Activated CD8-positive, alpha-beta memory T cell treated with anti-CD3 and anti-CD28 coated beads for 4 hours (primary cell): ENCODE measurements around the gene PINLYP.
"Not testable (repeated sequence)": the region's sequence is repeated elsewhere in the genome, so short reads cannot be mapped to it uniquely, and the experiment has no call there.

Source experiments
- DNase-seq, 2 donors: peaks; one replicate each; pipeline ENCODE4 v3.0.0-alpha.2; 2020; ENCODE audit warnings: low read depth in 2 of 2

The PINLYP gene

GRCh38 chr19:43582495-43582894 is 6.9 kb downstream of the PINLYP start:
- no peak for DNase-seq

DNA sequence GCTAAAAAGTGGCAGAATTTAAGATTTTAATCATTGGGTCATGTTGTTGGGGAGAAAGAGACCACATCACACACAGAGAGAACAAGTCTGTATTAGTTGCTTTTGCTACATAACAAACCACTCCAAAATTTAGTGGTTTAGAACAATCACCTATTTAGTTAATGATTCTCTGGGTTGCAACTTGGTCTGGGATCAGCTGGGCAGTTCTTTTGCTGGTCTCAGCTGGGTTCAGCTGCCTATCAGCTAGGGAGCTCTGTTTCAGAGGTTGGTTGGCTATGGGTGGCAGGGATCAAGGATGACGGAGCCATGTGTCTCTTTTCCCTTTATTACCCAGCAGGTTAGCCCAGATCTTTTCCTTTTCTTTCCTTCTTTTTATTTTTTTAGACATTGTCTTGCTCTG is 8.9 kb downstream of the PINLYP start:
- DNase-seq: no peak

DNA sequence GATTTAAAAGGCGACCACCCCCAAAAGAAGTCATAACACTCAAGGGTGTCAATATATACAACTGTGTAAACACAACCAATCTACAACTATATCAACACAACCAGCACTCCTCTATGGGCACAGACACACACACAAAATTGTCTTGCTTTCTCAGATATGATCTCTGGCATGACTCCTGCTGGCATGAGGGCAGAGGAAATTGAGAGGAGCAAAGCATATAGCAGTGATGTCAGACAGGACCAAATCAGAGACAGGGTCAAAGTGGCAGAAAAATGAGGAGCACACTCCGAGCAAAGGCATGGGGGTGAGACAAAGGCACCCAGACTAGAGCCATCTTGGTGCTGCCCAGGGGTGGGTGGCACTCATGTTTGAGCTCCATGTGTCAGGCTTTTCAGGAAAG is 10.7 kb downstream of the PINLYP start:
- no peak for DNase-seq

DNA sequence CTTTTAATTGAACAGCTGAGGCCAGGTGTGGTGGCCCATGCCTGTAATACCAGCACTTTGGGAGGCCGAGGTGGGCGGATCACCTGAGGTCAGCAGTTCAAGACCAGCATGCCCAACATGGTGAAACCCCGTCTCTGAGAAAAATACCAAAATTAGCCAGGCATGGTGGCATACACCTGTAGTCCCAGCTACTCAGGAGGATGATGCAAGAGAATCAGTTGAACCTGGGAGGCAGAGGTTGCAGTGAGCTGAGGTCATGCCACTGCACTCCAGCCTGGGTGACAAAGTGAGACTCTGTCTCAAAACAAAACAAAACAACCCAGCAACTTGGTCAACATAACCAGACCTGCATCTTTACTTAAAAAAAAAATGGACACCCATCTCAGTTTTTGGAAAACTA is 11.4 kb downstream of the PINLYP start:
- not testable (repeated sequence) for DNase-seq

- DNase-seq: no peak
These were observed 13.7 kb downstream of the PINLYP start for GRCh38 chr19:43589277-43589676.

GRCh38 chr19:43589678-43590077 is 14.1 kb downstream of the PINLYP start:
- no peak for DNase-seq

DNA sequence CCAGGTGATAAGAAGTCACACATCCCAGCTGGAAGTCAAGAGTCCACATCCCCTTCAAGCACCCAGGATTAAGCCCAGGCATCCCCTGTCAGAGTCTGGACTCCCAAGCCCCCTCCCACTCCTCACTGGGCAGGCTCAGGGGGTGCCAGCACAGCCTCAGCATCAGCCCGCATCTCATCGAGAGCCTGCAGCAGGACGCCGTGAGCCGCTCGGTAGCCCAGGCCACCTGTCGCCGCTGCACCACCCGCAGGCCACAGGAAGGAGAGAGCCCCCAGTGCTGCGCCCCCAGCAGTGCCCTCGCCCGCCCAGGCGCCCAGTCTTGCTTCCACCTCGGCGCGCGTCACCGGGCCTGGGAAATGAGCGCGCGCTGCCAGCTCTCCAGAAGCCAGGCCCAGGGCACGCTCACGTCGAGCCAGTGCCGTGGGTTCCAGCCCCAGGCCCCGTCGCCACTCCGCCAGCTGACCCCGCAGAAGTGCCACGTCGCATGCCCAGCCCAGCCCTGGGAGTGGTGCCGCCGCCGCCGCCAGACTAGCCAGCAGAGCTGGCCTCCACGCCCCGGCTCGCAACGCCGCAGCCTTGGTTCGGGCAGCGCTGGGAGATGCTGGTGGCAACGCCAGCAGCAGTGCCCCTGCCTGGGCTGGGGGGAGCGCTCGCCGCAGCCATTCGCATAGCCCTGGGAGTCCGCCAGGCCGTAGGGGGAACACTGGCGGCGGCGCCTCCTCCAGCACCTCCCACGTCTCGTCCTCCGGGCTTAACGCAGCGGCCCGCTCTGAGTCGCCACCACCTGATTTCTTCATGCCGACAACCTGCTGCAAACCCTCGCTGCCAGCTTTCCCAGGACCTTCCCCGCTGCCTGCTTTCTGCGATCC is 16.5 kb downstream of the PINLYP start:
- no peak for DNase-seq

GRCh38 chr19:43592800-43593350 is 17.3 kb downstream of the PINLYP start:
- no peak for DNase-seq

GRCh38 chr19:43594081-43594697 is 18.6 kb downstream of the PINLYP start:
- no peak for DNase-seq

DNA sequence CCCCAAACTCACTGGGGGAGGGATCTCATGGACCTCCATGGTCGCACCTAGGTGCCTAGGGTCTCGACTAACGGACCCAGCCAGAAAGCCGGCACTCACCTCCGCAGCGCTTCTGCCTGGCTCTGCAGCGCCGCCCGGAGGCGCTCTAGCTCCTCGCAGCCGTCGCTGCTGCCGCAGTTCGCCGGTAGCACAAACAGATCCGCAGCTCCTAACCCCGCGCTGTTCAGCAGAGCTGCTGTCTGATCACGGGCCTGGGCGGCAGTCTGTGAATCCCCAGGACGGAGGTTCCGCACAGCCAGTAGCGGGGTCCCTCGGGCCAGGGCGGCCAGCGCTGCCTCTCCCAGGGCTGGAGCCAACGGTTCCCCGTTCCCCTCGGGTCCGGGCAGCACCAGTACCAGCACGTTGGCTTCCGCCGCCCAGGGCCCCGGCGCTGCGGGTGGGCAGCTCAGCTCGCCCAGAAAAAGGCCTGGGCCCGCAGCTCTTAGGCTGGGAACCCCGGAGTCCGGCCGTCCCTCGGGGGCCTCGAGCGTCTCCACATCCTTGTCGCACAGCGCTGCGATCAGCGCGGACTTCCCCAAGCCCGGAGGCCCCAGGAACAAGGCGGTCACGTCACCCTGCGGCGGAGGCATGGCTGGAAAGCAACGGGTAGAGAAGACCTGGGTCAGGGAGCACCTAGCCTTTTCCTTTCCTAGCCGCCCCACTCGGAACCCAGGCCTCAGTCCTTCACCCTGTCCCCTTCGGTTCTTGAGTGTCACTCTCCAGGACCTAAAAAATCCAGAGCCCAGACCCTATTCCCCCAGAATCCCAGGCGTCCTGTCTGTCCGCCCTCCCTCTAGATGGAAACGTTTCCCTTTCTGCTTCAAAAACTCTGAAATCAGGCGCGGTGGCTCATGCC is 19.4 kb downstream of the PINLYP start:
- DNase-seq: peak in 1 of 2 donors; percentile 38

GRCh38 chr19:43595605-43595998 is 20.0 kb downstream of the PINLYP start:
- no peak for DNase-seq

GRCh38 chr19:43595999-43596841 is 20.6 kb downstream of the PINLYP start, which contains the start of the genes IRGQ and ZNF576:
Gene IRGQ (minus strand): TSS chr19:43596134. CDS start chr19:43595338, 796 bp downstream.
Gene ZNF576 (plus strand): TSS chr19:43596595. CDS start chr19:43597109, 514 bp downstream.
- DNase-seq: peak; percentile 100

GRCh38 chr19:43596842-43597461 is 21.4 kb downstream of the PINLYP start:
- no peak for DNase-seq

DNA sequence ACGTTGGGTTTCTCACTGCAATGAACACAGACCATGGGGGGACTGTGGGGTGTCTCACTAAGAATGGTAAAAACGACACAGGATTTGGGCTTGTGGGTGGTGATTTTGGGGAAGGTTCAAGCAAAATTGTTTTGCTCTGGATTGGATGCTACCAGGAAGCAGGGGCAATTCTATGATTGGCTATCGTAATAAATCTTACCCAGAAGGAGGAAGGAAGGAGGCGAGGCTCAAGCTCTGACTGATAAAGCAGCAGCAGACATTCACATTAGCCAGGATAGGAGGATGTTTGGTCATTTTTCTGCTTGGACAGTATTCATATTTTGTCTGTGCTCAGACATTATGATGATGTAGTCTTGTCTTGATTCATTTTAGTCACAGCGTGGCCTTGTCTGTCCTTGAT is 22.3 kb downstream of the PINLYP start:
- no peak for DNase-seq

DNA sequence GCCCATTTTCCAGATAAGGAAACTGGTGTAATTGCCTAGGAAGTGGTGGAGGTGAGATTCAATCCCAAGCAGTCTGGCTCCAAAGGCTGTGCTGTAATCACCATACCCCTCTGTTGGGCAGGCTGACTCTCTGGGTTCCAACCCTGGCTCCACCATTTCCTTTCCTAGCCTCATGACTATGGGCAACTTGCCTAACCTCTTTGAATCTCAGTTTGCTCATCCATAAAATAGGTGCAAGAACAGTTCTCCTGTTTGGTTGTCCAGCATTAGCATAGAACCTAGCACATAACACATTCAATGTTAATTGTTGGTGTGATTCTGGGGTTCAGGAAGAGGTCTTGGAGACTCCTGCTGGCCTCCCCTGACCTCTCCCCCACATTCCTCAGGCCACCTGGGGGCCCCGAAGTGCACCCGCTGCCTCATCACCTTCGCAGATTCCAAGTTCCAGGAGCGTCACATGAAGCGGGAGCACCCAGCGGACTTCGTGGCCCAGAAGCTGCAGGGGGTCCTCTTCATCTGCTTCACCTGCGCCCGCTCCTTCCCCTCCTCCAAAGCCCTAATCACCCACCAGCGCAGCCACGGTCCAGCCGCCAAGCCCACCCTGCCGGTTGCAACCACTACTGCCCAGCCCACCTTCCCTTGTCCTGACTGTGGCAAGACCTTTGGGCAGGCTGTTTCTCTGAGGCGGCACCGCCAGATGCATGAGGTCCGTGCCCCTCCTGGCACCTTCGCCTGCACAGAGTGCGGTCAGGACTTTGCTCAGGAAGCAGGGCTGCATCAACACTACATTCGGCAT is 23.0 kb downstream of the PINLYP start:
- DNase-seq: no peak

GRCh38 chr19:43599635-43600295 is 24.2 kb downstream of the PINLYP start:
- no peak for DNase-seq

DNA sequence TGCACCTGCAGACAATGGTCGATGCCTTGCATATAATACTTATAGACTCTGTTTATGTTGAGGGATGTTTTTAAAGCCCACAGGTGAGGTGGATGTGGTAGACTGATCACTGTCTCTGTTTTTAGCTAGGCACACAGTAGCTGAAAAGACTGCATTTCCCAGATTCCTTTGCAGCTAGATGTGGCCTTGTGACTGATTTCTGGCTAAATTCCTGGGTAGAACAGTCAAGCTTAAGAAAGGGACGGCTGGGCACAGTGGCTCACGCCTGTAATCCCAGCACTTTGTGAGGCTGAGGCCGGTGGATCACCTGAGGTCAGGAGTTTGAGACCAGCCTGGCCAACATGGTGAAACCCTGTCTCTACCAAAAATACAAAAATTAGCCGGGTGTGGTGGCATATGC is 24.7 kb downstream of the PINLYP start:
- not testable (repeated sequence) for DNase-seq

GRCh38 chr19:43605875-43606568 is 30.4 kb downstream of the PINLYP start:
- no peak for DNase-seq
